Measurements from ENCODE around the gene ELMO3.

Gene ELMO3

DNA sequence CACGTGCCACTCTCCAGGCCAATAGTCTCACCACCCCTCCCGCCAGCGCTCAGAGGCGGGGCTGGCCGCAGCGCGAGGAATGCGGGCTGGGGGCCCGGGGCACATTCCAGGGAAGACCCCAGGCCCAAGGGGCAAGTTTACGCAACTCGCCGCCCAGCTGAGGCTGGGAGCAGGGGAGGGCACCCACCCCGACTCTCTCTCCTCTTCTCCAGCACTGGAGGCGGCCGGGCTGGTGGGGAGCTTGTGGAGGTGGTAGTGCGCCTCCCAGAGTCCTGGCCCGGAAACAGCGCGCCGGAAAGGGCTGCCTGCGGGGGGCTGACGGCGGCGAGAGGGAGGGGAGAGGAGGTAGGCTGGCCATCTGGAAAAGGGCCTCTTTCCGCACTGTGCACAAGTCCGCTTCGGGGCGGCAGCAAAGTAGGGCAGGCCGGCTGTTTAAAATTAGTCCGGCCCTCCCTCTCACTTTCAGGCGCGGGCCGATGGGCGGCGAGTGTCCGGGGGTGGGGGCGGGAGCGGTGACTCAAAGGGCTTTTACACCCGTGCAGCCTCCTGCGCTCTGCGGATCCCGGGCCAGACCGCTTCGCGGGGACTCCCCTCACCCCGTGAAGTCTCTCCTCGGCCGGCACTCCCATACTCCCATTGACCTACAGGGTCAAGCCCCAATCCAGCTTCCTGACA, 47.3 kb downstream of the ELMO3 start:
- H3K36me3 ChIP-seq = no peaks in the 10 kb centered on the region
- H3K27me3 ChIP-seq = peaks cover 17% of the 10 kb centered on the region
- peak; percentile 87 for DNase-seq
- H3K4me3 ChIP-seq (ENCODE audit: low read depth, low read length) = peak overlapping the region; percentile 75
- TF ChIP-seq, protein P1, sequence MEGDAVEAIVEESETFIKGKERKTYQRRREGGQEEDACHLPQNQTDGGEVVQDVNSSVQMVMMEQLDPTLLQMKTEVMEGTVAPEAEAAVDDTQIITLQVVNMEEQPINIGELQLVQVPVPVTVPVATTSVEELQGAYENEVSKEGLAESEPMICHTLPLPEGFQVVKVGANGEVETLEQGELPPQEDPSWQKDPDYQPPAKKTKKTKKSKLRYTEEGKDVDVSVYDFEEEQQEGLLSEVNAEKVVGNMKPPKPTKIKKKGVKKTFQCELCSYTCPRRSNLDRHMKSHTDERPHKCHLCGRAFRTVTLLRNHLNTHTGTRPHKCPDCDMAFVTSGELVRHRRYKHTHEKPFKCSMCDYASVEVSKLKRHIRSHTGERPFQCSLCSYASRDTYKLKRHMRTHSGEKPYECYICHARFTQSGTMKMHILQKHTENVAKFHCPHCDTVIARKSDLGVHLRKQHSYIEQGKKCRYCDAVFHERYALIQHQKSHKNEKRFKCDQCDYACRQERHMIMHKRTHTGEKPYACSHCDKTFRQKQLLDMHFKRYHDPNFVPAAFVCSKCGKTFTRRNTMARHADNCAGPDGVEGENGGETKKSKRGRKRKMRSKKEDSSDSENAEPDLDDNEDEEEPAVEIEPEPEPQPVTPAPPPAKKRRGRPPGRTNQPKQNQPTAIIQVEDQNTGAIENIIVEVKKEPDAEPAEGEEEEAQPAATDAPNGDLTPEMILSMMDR (IDR thresholded peaks at IDR 0.05; ENCODE audit: low read depth, low read length) = peak; percentile 49
- peaks cover 19% of the 10 kb centered on the region for H3K4me1 ChIP-seq
- no peaks in the 10 kb centered on the region for H3K9me3 ChIP-seq

DNA sequence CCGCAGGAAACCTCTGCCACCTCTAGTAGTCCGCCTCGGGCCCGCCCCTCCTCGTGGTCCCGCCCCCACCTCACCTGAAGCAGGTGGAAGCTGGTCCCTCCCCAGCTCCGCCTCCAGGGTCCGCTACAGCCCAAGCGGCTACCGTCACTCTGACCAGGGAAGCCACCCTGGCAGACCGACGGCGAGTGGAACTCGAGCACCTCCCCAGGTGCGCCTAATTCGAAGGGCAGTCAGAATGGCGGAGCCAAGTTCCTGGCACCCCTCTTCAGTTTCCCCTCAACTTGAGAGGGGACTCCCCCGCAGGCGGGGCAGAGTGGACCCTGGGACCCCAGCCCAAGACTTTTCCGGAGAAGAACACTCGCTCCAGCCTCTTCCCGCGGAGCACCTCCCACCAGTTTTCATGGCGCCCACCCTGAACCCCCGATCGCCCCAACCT, 47.8 kb downstream of the ELMO3 start:
- TF ChIP-seq, protein P1 (IDR thresholded peaks at IDR 0.05; ENCODE audit: low read depth, low read length) = no peak
- Histone ChIP-seq H3K36me3 (no peaks in the 10 kb centered on the region), H3K27me3 (peaks cover 17% of the 10 kb centered on the region), H3K9me3 (no peaks in the 10 kb centered on the region), H3K4me3 (ENCODE audit: low read depth, low read length) (peak overlapping the region; percentile 75), H3K4me1 (peaks cover 17% of the 10 kb centered on the region)
- DNase-seq = no peak

DNA sequence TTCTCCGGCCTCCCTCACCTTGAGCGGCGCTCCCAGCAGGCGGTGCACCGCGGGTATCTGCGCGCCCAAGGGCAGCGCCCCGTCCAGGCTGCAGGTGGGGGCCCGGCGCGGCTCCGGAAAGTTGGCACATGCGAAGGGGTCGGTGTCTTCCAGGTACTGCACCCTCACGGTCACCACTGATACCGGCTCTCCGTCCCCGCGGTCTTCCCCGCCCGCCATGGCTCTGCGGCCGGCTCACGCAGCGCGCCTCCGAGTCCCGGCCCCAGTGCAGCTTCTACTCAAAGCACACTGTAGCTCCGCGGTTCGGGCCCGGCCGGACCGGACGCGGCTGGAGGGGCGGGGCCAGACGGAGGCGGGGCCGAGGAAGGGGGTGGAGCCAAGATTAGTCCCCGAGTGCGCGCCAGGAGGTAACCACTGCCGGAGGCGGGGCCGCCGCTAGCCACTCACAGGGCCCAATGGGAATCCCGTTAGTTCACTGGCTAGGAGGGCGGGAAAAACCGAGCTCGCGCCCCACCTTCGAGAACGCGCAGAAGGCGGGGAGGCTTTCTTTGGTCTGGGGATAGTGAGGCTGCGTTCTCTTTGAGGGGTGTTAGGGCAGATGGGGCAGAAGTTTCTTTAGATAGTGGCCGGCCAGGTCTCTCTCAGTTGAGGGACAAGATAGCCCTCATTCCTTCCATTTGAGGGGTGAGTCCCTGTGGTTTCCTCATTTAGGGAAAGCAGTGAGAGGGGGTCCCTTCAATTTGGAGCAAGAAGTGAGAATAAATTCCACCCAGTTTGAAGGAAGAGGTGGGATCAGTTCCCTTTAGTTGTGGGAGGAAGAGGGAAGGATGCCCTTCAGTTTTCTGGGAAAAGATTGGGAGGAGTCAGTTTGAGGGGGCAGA, 48.5 kb downstream of the ELMO3 start, which contains the start of gene FHOD1:
FHOD1 (minus strand) TSS at position 290 of the 881 bp plus-strand sequence; CDS start at position 219, 71 bp downstream.
- H3K9me3 ChIP-seq = no peaks in the 10 kb centered on the region
- peak within 1 kb of the TSS; percentile 75 for H3K4me3 ChIP-seq (ENCODE audit: low read depth, low read length)
- TF ChIP-seq, protein P1 (IDR thresholded peaks at IDR 0.05; ENCODE audit: low read depth, low read length) = no peak
- H3K36me3 ChIP-seq = no peaks in the 10 kb centered on the region
- peak; percentile 96 for DNase-seq
- H3K4me1 ChIP-seq = peaks cover 17% of the 10 kb centered on the region
- peaks cover 17% of the 10 kb centered on the region for H3K27me3 ChIP-seq

DNA sequence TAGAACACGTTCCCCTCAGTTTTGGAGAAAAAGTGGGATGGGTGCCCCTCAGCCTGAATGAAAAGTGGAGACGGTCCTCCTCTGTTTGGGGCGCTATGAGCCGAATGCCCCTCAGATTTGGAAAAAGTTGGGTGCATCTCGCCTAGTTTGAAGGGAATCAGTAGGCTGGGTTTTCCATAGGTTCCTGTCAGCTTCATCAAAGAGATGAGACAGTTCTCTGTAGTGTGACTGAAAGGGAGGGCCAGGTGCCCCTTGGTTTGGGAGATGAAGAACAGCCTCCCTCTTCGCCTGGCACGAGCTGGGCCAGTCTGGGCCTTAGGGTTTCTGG, 49.1 kb downstream of the ELMO3 start:
- H3K4me3 ChIP-seq (ENCODE audit: low read depth, low read length) = peak overlapping the region; percentile 75
- no peaks in the 10 kb centered on the region for H3K9me3 ChIP-seq
- no peaks in the 10 kb centered on the region for H3K36me3 ChIP-seq
- peaks cover 17% of the 10 kb centered on the region for H3K27me3 ChIP-seq
- TF ChIP-seq, protein P1 (IDR thresholded peaks at IDR 0.05; ENCODE audit: low read depth, low read length) = no peak
- H3K4me1 ChIP-seq = peaks cover 17% of the 10 kb centered on the region
- no peak for DNase-seq

DNA sequence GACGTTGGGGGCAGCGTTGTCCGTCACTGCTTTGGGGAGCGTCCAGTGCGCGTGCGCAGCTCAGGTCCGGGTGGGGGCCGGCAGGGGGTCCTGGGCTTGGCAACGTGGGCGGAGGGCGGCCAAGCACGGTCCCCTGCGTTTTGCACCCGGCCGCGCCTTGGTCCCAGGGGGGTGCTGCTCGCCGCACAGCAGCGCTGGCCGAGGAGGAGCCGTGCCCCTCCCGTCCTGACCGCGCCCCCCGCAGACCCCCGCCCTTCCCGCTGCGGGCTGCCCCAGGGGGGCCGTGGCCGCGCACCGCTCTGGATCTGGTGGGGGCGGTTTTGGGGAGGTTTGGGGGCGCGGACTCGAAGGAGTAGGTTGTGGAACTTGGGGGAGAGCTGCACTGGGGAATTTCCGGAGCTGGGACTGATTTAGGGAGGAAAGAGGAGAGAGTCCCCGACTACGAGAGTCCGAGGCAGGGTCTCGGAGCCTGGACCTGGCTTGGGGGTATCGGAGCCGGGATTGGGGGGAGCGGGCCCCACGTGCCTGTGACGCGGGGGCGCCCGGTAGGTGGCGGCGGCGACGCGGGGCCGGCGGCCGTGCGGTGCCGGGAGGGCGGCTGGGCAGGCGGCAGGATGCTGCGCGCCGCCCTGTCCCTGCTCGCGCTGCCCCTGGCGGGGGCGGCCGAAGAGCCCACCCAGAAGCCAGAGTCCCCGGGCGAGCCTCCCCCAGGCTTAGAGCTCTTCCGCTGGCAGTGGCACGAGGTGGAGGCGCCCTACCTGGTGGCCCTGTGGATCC, 49.7 kb downstream of the ELMO3 start, which contains the start of gene SLC9A5:
SLC9A5 (plus strand) TSS at position 579 of the 777 bp plus-strand sequence; CDS start at position 615, 36 bp downstream.
- TF ChIP-seq, protein P1 (IDR thresholded peaks at IDR 0.05; ENCODE audit: low read depth, low read length) = 0 out of 2 replicates have a peak, but pooled peaks have one; percentile 2
- Histone ChIP-seq H3K9me3 (no peaks in the 10 kb centered on the region), H3K4me3 (ENCODE audit: low read depth, low read length) (peak within 1 kb of the TSS; percentile 75), H3K27me3 (peaks cover 17% of the 10 kb centered on the region), H3K4me1 (peaks cover 15% of the 10 kb centered on the region), H3K36me3 (no peaks in the 10 kb centered on the region)
- DNase-seq = peak; percentile 43

All from BE2C (cell line).